ENCODE data around the gene NUDT1. TPM values are rescaled to one million over a fixed set of nuclear protein-coding genes. Genes with fewer than 3 reads are reported as not detected.

The NUDT1 gene
- total RNA-seq (2022; extraction: Qiagen RNA extraction) = 96.3 to 103 TPM (median 99.2 TPM) in 5 replicates

DNA sequence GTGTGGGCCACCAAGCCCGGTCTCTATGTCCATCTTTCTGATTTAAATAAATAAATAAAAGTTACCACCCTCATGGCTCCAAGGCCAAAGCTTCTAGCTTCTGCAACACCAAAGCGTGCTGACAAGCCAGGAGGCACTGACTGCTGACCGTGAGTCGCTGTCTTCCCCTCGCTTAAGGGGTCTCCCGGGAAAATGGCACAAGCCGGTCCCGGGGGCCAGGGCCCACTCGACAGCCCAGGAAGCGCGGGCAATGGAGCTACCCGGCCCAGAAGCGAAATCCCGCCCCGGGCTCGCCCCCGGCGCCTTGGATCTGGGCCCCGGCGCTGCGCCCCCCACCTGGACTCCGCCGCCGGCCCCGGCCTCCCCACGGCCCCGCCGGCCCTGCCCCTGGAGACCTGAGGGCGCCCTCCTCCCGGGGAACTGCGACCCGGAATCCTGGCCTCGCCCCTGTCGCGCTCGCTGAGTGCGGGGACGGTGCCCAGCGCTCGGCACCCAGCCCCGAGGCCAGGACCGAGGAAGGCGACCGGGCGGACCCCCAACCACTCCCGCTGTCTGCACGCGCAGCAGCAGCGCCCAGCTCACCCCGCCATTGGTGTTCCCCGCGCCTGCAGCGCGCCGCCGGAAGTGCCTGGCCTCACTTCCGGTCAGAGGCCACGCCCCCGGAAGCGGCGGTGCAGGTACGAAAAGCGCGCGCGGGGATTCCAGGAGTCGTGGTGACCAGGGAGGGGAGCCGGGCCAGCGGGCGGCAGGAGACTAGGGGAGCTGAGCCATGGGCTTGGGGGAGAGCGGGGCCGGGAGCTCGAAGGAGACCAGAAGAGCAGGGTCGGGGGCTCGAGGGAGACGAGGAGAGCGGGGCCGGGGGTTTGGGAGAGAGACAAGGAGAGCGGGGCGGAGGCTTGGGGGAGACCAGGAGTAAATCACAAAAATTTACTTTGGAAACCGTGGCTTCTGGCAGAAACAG lies at the start of gene NUDT1, which contains the start of gene MRM2:
NUDT1 (plus strand) TSS at position 647 of the 961 bp plus-strand sequence. CDS start 2,349 bp downstream, outside the sequence.
MRM2 (minus strand) TSS at position 626 of the 961 bp plus-strand sequence; CDS start at position 590, 36 bp downstream.

DNA sequence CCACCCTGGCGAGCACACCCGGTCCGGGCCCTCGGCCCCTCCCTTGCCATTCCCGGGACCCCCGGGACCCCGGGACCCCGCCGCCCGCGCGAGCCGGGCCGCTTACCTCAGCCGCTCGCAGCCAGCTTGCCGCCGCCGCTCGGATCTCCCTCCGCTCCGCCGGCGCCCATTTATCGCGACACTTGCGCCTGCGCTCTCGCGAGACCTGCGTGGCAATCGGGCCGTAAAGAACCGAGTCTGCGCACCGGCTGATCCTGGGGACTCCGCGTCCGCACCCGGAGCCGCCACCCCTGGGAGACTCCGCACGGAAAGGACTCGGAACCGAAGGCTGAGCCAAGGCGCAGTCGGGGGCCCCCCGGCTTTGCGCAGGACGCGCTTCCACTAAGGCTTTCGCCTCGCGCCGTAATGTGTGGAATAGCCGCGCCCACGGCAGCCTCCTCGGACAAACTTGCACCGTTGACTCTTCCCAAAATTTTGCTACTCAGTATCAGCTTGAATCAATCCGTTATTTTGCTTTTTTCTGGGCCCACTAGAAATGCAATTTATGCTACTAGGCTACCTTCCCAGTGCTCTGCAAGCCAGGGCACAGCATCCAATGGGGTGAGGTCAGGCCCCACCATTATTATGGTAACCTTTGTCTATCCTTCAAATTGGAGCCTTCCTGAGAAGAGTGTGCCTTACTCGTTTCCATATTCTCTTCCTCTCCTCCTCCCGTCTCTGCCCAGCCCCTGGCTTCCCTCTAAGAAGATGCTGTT lies 9.1 kb upstream of the NUDT1 start, which contains the start of gene MAD1L1:
MAD1L1 (minus strand) TSS at position 180 of the 755 bp plus-strand sequence. CDS start 2,812 bp downstream, outside the sequence.

Other genes starting within 250 kb of the NUDT1 start
- gene MAD1L1, start 9.3 kb upstream of the NUDT1 start, total RNA-seq (2022; extraction: Qiagen RNA extraction) = 18.8 to 29.1 TPM (median 22.3 TPM) in 5 replicates
- 50.9 to 57.2 TPM (median 56.4 TPM) in 5 replicates for gene MRM2, start within 50 bp of the NUDT1 start, total RNA-seq (2022; extraction: Qiagen RNA extraction)
- 72.1 to 140 TPM (median 129 TPM) in 5 replicates for gene SNX8, start 72.2 kb downstream of the NUDT1 start, total RNA-seq (2022; extraction: Qiagen RNA extraction)
- 237 to 252 TPM (median 244 TPM) in 5 replicates for gene EIF3B, start 112.6 kb downstream of the NUDT1 start, total RNA-seq (2022; extraction: Qiagen RNA extraction)
- gene CHST12, start 161.4 kb downstream of the NUDT1 start, total RNA-seq (2022; extraction: Qiagen RNA extraction) = 7.0 to 14.4 TPM (median 11.8 TPM) in 5 replicates
- not detected in 5 replicates for gene GRIFIN, start 234.2 kb downstream of the NUDT1 start, total RNA-seq (2022; extraction: Qiagen RNA extraction)

Data from A549 treated with dexamethasone at 1 μM for 4 hours (cell line).